ENCODE measurements around the gene NOTO. TPM values are rescaled to one million over a fixed set of nuclear protein-coding genes. Genes with fewer than 3 reads are reported as not detected.

Gene NOTO
- total and polyA plus RNA-seq, 2 donors (not counting 1 experiment from before 2014, with no cell fraction given) = not detected

DNA sequence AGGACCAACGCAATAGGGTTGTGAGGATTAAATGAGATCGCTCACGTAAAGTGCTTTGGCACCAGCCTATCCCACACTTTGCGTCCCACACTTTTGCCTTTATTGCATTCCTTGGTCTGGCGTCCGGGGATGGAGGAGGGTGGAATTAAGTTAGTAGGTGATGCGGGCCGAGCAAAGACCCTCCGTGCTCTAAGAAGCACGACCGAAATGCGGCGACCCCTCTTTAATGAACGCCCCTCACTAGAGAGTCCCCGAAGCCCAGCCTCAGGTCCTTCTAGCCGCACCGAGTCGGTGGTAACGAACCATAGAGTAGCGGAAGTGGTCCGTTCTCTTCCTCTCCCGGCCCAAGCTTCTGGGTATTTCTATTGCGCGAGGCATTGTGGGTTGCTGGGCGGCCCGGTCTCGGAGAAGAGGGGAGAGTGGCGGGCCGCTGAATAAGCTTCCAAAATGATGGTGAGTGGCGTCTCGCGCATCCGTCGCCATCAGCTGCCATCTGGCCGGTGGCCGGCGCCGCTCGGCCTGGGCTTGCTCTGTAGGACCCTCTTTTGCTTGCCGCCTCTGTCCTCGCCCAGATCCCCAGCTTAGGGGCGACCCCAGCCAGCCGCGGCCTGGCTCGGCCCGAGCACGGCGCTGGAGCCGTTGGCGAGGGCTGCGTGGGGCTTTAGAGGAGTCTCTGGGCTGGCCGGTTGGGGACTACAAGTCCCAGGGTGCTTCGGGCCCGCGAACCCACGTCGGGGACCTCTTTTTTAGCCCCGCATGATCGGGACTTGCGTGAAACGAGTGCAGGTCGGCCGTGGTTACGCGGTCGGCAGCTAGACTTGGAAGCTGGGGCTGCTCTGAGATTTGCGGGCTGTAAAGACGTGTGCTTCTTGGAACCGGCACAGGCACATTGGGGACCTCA is 31.8 kb downstream of the NOTO start, which contains the start of gene CCT7:
Gene CCT7 (plus strand): TSS at position 377 of the 901 bp plus-strand sequence. CDS start 71 bp downstream, at position 448.
- Histone ChIP-seq H3K27ac (ENCODE audit: insufficient read depth, low read length) (peak within 1 kb of the TSS; percentile 90), H3K4me3 (replicated peaks in 1 of 4; ENCODE audit: control extremely low read depth in 1 of 4, insufficient read depth in 1 of 4, low read depth in 3 of 4, low read length in 4 of 4) (peak within 1 kb of the TSS; percentile 73 to 98 (median 92)), H3K9ac (ENCODE audit: insufficient read depth, low read length) (peak within 1 kb of the TSS; percentile 92), H3K4me1 (ENCODE audit: control insufficient read depth, extremely low read depth, insufficient read depth, low read length) (peaks cover 8% of the 10 kb centered on the region), H3K79me2 (ENCODE audit: control insufficient read depth, insufficient read depth, low read length) (peaks cover 52% of the 10 kb centered on the region), H3K9me3 (ENCODE audit: control insufficient read depth, insufficient read depth, low read depth, low read length) (no peaks in the 10 kb centered on the region), H4K20me1 (ENCODE audit: control insufficient read depth, extremely low read depth, insufficient read depth, low read length) (no peaks in the 10 kb centered on the region), H3K36me3 (ENCODE audit: control insufficient read depth, insufficient read depth, low read length) (no peaks in the 10 kb centered on the region), H3K27me3 (ENCODE audit: control insufficient read depth, insufficient read depth, low read length) (no peaks in the 10 kb centered on the region), H2AFZ (ENCODE audit: low read length) (peak within 1 kb of the TSS; percentile 99), H3K4me2 (ENCODE audit: extremely low read depth, insufficient read depth, low read length) (peak within 1 kb of the TSS; percentile 100)
- TF ChIP-seq, protein P1, sequence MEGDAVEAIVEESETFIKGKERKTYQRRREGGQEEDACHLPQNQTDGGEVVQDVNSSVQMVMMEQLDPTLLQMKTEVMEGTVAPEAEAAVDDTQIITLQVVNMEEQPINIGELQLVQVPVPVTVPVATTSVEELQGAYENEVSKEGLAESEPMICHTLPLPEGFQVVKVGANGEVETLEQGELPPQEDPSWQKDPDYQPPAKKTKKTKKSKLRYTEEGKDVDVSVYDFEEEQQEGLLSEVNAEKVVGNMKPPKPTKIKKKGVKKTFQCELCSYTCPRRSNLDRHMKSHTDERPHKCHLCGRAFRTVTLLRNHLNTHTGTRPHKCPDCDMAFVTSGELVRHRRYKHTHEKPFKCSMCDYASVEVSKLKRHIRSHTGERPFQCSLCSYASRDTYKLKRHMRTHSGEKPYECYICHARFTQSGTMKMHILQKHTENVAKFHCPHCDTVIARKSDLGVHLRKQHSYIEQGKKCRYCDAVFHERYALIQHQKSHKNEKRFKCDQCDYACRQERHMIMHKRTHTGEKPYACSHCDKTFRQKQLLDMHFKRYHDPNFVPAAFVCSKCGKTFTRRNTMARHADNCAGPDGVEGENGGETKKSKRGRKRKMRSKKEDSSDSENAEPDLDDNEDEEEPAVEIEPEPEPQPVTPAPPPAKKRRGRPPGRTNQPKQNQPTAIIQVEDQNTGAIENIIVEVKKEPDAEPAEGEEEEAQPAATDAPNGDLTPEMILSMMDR (conservative IDR thresholded peaks at IDR 0.05 in 1 of 2, IDR thresholded peaks at IDR 0.05 in 1 of 2; ENCODE audit: low read depth in 1 of 2, low read length in 2 of 2) = no peak
- no peak for TF ChIP-seq EZH2 (IDR thresholded peaks at IDR 0.05; ENCODE audit: low read length, missing control alignments)
- DNase-seq (ENCODE audit: low read depth in 2 of 2) = peak; percentile 89 to 93

DNA sequence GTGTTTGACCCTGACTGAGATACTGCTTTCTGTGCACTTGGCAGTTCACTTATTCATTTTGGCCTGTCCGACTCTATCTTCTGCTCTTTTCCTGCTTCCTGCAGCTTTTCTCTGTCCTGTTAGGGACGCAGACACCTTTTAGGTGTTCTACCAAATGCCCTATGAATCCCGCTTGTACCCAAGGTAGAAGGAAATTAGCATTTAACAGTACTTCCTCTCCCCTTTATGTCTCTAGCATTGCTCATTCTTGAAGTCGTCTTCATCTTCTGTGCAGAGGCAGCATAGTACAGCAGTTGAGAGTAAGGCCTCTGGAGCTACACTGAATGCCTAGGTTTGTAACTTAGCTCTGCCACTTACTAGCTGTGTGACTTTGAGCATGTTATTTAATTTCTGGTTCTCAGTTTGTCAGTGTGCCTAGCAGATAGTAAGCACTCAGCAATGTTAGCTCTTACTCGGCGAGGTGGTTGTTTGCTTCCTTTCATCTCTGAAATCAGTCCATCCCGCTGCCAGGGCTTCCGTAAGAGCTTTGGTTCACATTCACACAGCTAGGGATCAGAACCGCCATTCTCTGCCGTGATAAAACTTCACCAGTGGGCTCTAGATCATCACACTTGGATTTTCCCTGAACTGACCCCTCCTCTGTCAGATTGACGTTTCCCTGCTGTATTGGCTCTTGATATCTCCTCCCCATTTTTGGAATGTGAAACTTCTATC is 33.1 kb downstream of the NOTO start:
- H3K4me1 ChIP-seq (ENCODE audit: control insufficient read depth, extremely low read depth, insufficient read depth, low read length) = peaks cover 8% of the 10 kb centered on the region
- H3K9me3 ChIP-seq (ENCODE audit: control insufficient read depth, insufficient read depth, low read depth, low read length) = no peaks in the 10 kb centered on the region
- H3K27ac ChIP-seq (ENCODE audit: insufficient read depth, low read length) = peak overlapping the region; percentile 90
- peaks cover 64% of the 10 kb centered on the region for H3K79me2 ChIP-seq (ENCODE audit: control insufficient read depth, insufficient read depth, low read length)
- no peak overlapping the region for H2AFZ ChIP-seq (ENCODE audit: low read length)
- peak overlapping the region; percentile 92 for H3K9ac ChIP-seq (ENCODE audit: insufficient read depth, low read length)
- H3K4me3 ChIP-seq (replicated peaks in 1 of 4; ENCODE audit: control extremely low read depth in 1 of 4, insufficient read depth in 1 of 4, low read depth in 3 of 4, low read length in 4 of 4) = peak overlapping the region; percentile 67 to 98 (median 92)
- DNase-seq (ENCODE audit: low read depth in 2 of 2) = no peak
- TF ChIP-seq EZH2 (IDR thresholded peaks at IDR 0.05; ENCODE audit: low read length, missing control alignments) = no peak
- TF ChIP-seq, protein P1 (conservative IDR thresholded peaks at IDR 0.05 in 1 of 2, IDR thresholded peaks at IDR 0.05 in 1 of 2; ENCODE audit: low read depth in 1 of 2, low read length in 2 of 2) = no peak
- H4K20me1 ChIP-seq (ENCODE audit: control insufficient read depth, extremely low read depth, insufficient read depth, low read length) = no peaks in the 10 kb centered on the region
- H3K27me3 ChIP-seq (ENCODE audit: control insufficient read depth, insufficient read depth, low read length) = no peaks in the 10 kb centered on the region
- peaks cover 2% of the 10 kb centered on the region for H3K36me3 ChIP-seq (ENCODE audit: control insufficient read depth, insufficient read depth, low read length)
- peak overlapping the region; percentile 93 for H3K4me2 ChIP-seq (ENCODE audit: extremely low read depth, insufficient read depth, low read length)

DNA sequence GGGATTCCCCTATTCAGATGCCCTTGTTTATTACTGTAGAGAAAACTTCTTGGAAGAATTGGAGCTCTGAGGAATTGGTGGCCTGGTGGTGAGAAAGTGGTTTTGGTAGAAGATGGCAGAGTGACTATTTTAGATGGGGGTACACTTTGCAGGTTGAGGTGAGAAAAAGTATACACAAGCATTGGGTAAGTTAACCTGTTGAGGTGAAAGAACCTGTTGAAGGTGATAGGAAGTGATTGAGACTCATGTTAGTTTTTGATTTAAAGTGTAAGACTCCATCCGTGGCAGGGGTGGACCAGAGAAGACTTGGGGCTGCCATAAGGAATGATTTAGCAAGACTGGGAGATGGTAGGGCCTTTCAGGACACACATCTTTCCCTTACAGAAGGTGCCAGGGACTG is 34.8 kb downstream of the NOTO start:
- Histone ChIP-seq H3K9ac (ENCODE audit: insufficient read depth, low read length) (no peak overlapping the region), H3K36me3 (ENCODE audit: control insufficient read depth, insufficient read depth, low read length) (peaks cover 2% of the 10 kb centered on the region), H2AFZ (ENCODE audit: low read length) (no peak overlapping the region), H4K20me1 (ENCODE audit: control insufficient read depth, extremely low read depth, insufficient read depth, low read length) (no peaks in the 10 kb centered on the region), H3K4me3 (replicated peaks in 1 of 4; ENCODE audit: control extremely low read depth in 1 of 4, insufficient read depth in 1 of 4, low read depth in 3 of 4, low read length in 4 of 4) (no peak overlapping the region), H3K27ac (ENCODE audit: insufficient read depth, low read length) (no peak overlapping the region), H3K4me2 (ENCODE audit: extremely low read depth, insufficient read depth, low read length) (no peak overlapping the region), H3K27me3 (ENCODE audit: control insufficient read depth, insufficient read depth, low read length) (no peaks in the 10 kb centered on the region), H3K4me1 (ENCODE audit: control insufficient read depth, extremely low read depth, insufficient read depth, low read length) (peaks cover 8% of the 10 kb centered on the region), H3K9me3 (ENCODE audit: control insufficient read depth, insufficient read depth, low read depth, low read length) (no peaks in the 10 kb centered on the region), H3K79me2 (ENCODE audit: control insufficient read depth, insufficient read depth, low read length) (peaks cover 66% of the 10 kb centered on the region)
- DNase-seq (ENCODE audit: low read depth in 2 of 2) = no peak
- no peak for TF ChIP-seq EZH2 (IDR thresholded peaks at IDR 0.05; ENCODE audit: low read length, missing control alignments)

All from fibroblast of lung (primary cell).